HG03432 (cell line): ENCODE results near the gene NHS.

ENCODE experiments used
- ATAC-seq: cut with Tn5 transposase; IDR thresholded peaks from one replicate; pipeline ENCODE4 v1.9.1; 2021; ENCODE audit warnings: mild to moderate bottlenecking, moderate library complexity; ENCODE audit not compliant: unreplicated experiment

Gene NHS

GRCh38 chrX:17403972-17404371 is 29.0 kb downstream of the NHS start:
- no peak for ATAC-seq

GRCh38 chrX:17405225-17405969 is 30.4 kb downstream of the NHS start:
- no peak for ATAC-seq

- ATAC-seq, result no peak
Measured at GRCh38 chrX:17409566-17410290, 34.7 kb downstream of the NHS start.

- no peak for ATAC-seq
Measured at GRCh38 chrX:17410651-17411050, 35.7 kb downstream of the NHS start.

GRCh38 chrX:17411205-17411604 is 36.2 kb downstream of the NHS start:
- no peak for ATAC-seq

GRCh38 chrX:17412692-17413091 is 37.7 kb downstream of the NHS start:
- ATAC-seq, result no peak

GRCh38 chrX:17413228-17413627 is 38.2 kb downstream of the NHS start:
- no peak for ATAC-seq

- ATAC-seq, result no peak
Measured at GRCh38 chrX:17414027-17414658, 39.1 kb downstream of the NHS start.

GRCh38 chrX:17414839-17415238 is 39.8 kb downstream of the NHS start:
- no peak for ATAC-seq

- ATAC-seq, result no peak
Measured at GRCh38 chrX:17415242-17415810, 40.3 kb downstream of the NHS start.

GRCh38 chrX:17417372-17417771 is 42.4 kb downstream of the NHS start:
- no peak for ATAC-seq

GRCh38 chrX:17425136-17425535 is 50.1 kb downstream of the NHS start:
- no peak for ATAC-seq

- no peak for ATAC-seq
Measured at GRCh38 chrX:17425551-17425950, 50.6 kb downstream of the NHS start.

GRCh38 chrX:17431171-17431570 is 56.2 kb downstream of the NHS start:
- ATAC-seq, result no peak

- ATAC-seq, result no peak
Measured at GRCh38 chrX:17432158-17432557, 57.2 kb downstream of the NHS start.

GRCh38 chrX:17433965-17434364 is 59.0 kb downstream of the NHS start:
- ATAC-seq, result no peak

GRCh38 chrX:17435476-17435875 is 60.5 kb downstream of the NHS start:
- no peak for ATAC-seq

GRCh38 chrX:17438221-17438620 is 63.2 kb downstream of the NHS start:
- no peak for ATAC-seq

- ATAC-seq, result no peak
Measured at GRCh38 chrX:17440258-17440657, 65.3 kb downstream of the NHS start.

- ATAC-seq, result no peak
Measured at GRCh38 chrX:17440836-17441235, 65.8 kb downstream of the NHS start.

- no peak for ATAC-seq
Measured at GRCh38 chrX:17441965-17442364, 67.0 kb downstream of the NHS start.

GRCh38 chrX:17442898-17443297 is 67.9 kb downstream of the NHS start:
- ATAC-seq, result no peak
